PFSK-1 (cell line): ENCODE data around the gene SEH1L.

Source experiments
- POLR2AphosphoS5 ChIP-seq: IDR thresholded peaks from 2 replicates; pipeline ENCODE4 v1.6.1; 2012; ENCODE audit warnings: low read depth, mild to moderate bottlenecking, control low read depth, low read length, moderate library complexity
- REST ChIP-seq, 2 experiments: IDR thresholded peaks; 2 replicates each; pipeline versions ENCODE4 v1.6.1 to v1.8.0; 2011 to 2012; ENCODE audit warnings: low read depth in 2 of 2, low read length in 2 of 2, control low read depth in 1 of 2, inconsistent platforms in 1 of 2, mild to moderate bottlenecking in 1 of 2, moderate library complexity in 1 of 2; ENCODE audit not compliant: insufficient read depth in 1 of 2
- TAF1 ChIP-seq: IDR thresholded peaks from 2 replicates; pipeline ENCODE4 v1.6.1; 2012; ENCODE audit warnings: low read length, control low read depth, borderline replicate concordance; ENCODE audit not compliant: insufficient read depth

- TF ChIP-seq POLR2AphosphoS5 = no peak
- no peak for TF ChIP-seq REST (IDR thresholded peaks at IDR 0.05; ENCODE audit: insufficient read depth in 1 of 2, low read depth in 2 of 2, low read length in 2 of 2)
- no peak for TF ChIP-seq TAF1
Observed at GRCh38 chr18:13036622-13037320, 89.0 kb downstream of the SEH1L start.
